WTC11 (cell line): Measurements from ENCODE around the gene ZNF792.

Experiments
- CBFB ChIP-seq: sonication (generic); formaldehyde crosslinking; IDR thresholded peaks from 2 replicates; pipeline ENCODE4 v1.8.1; 2022; ENCODE audit warnings: mild to moderate bottlenecking, low read depth, missing genetic modification reagents
- CTCF ChIP-seq: fragments of 200-600 bp; IDR thresholded peaks from 2 replicates; pipeline ENCODE4 v1.8.0; 2022; ENCODE audit warnings: antibody characterized with exemption
- E2F4 ChIP-seq: sonication (generic); formaldehyde crosslinking; IDR thresholded peaks from 2 replicates; pipeline ENCODE4 v1.8.1; 2022; ENCODE audit warnings: low read depth, mild to moderate bottlenecking, moderate library complexity, missing genetic modification reagents, borderline replicate concordance
- ESRRA ChIP-seq: sonication (generic); formaldehyde crosslinking; IDR thresholded peaks from 2 replicates; pipeline ENCODE4 v1.8.1; 2022; ENCODE audit warnings: mild to moderate bottlenecking, missing genetic modification reagents, borderline replicate concordance
- NR2C2 ChIP-seq: sonication (generic); formaldehyde crosslinking; IDR thresholded peaks from 2 replicates; pipeline ENCODE4 v1.8.0; 2022; ENCODE audit warnings: mild to moderate bottlenecking, missing genetic modification reagents
- NR3C1 ChIP-seq: sonication (generic); formaldehyde crosslinking; conservative IDR thresholded peaks from 2 replicates; pipeline ENCODE4 v1.8.1; 2023; ENCODE audit warnings: low read depth, mild to moderate bottlenecking, missing genetic modification reagents
- TEAD4 ChIP-seq: sonication (generic); formaldehyde crosslinking; IDR thresholded peaks from 2 replicates; pipeline ENCODE4 v1.8.0; 2022; ENCODE audit warnings: mild to moderate bottlenecking, missing genetic modification reagents
- ZNF232 ChIP-seq: sonication (generic); formaldehyde crosslinking; IDR thresholded peaks from 2 replicates; pipeline ENCODE4 v1.8.0; 2022; ENCODE audit warnings: mild to moderate bottlenecking, missing genetic modification reagents
- ZNF671 ChIP-seq: fragments of 250-450 bp; sonication (Bioruptor Pico); IDR thresholded peaks from 2 replicates; pipeline ENCODE4 v1.8.0; 2021; ENCODE audit warnings: mild to moderate bottlenecking

GRCh38 chr19:34994286-34994642, 30.2 kb upstream of the ZNF792 start:
- TF ChIP-seq E2F4 (no peak), NR3C1 (CRISPR knock-in tag) (no peak), ESRRA (CRISPR knock-in tag) (no peak), ZNF232 (CRISPR knock-in tag) (no peak), CTCF (no peak), CBFB (CRISPR knock-in tag) (no peak), NR2C2 (CRISPR knock-in tag) (no peak), ZNF671 (CRISPR knock-in tag) (no peak), TEAD4 (CRISPR knock-in tag) (no peak)
